H9 (cell line): ENCODE data around the gene AADAC. TPM values are rescaled to one million over a fixed set of nuclear protein-coding genes. Genes with fewer than 3 reads are reported as not detected.

ENCODE experiments used
- DNase-seq: peaks from one replicate; pipeline ENCODE4 v3.0.0-alpha.2; 2017
- H2AFZ ChIP-seq: one replicate; pipeline ENCODE4 v1.6.1; 2013; ENCODE audit warnings: mild to moderate bottlenecking, low read length, control low read depth, moderate library complexity
- H2AK5ac ChIP-seq: 2 replicates; pipeline ENCODE4 v1.6.1; 2013; ENCODE audit warnings: low read length, control low read depth, mixed read lengths; ENCODE audit not compliant: insufficient read length
- H2BK120ac ChIP-seq: one replicate; pipeline ENCODE4 v1.6.1; 2013; ENCODE audit warnings: low read depth, mild to moderate bottlenecking, low read length, control low read depth, inconsistent platforms; ENCODE audit not compliant: poor library complexity, severe bottlenecking
- H2BK12ac ChIP-seq: 2 replicates; pipeline ENCODE4 v1.6.1; 2013; ENCODE audit warnings: low read length, control low read depth, mixed read lengths, low read depth; ENCODE audit not compliant: insufficient read length
- H2BK15ac ChIP-seq: 2 replicates; pipeline ENCODE4 v1.6.1; 2013; ENCODE audit warnings: low read depth, low read length, control low read depth
- H2BK20ac ChIP-seq: one replicate; pipeline ENCODE4 v1.6.1; 2013; ENCODE audit warnings: low read depth, mild to moderate bottlenecking, low read length, control low read depth, inconsistent platforms; ENCODE audit not compliant: poor library complexity, severe bottlenecking
- H2BK5ac ChIP-seq: 2 replicates; pipeline ENCODE4 v1.6.1; 2013; ENCODE audit warnings: low read length, control low read depth, mixed read lengths; ENCODE audit not compliant: insufficient read length
- H3K14ac ChIP-seq: 2 replicates; pipeline ENCODE4 v1.6.1; 2013; ENCODE audit warnings: low read length, control low read depth; ENCODE audit not compliant: insufficient read depth
- H3K18ac ChIP-seq: 2 replicates; pipeline ENCODE4 v1.6.1; 2013; ENCODE audit warnings: low read depth, mild to moderate bottlenecking, mixed read lengths, low read length, control low read depth; ENCODE audit not compliant: insufficient read length
- H3K23ac ChIP-seq: 2 replicates; pipeline ENCODE4 v1.6.1; 2013; ENCODE audit warnings: low read length, control low read depth, mixed read lengths, low read depth; ENCODE audit not compliant: insufficient read length
- H3K23me2 ChIP-seq: 2 replicates; pipeline ENCODE4 v1.6.1; 2013; ENCODE audit warnings: low read depth, mild to moderate bottlenecking, mixed read lengths, low read length, control low read depth; ENCODE audit not compliant: insufficient read length, poor library complexity, severe bottlenecking
- H3K27ac ChIP-seq: 2 replicates; pipeline ENCODE4 v1.5.1; 2013; ENCODE audit warnings: low read length, control low read depth, mixed read lengths, low read depth; ENCODE audit not compliant: insufficient read length
- H3K27me3 ChIP-seq: 2 replicates; pipeline ENCODE4 v1.6.1; 2013; ENCODE audit warnings: low read length, control low read depth, inconsistent platforms; ENCODE audit not compliant: insufficient read depth
- H3K4ac ChIP-seq: 2 replicates; pipeline ENCODE4 v1.6.1; 2013; ENCODE audit warnings: low read depth, mild to moderate bottlenecking, control low read depth, inconsistent platforms, low read length, moderate library complexity
- H3K4me1 ChIP-seq: 2 replicates; pipeline ENCODE4 v1.6.1; 2013; ENCODE audit warnings: low read length, control low read depth, inconsistent platforms; ENCODE audit not compliant: insufficient read depth
- H3K4me2 ChIP-seq: 2 replicates; pipeline ENCODE4 v1.6.1; 2013; ENCODE audit warnings: low read length, control low read depth, mixed read lengths; ENCODE audit not compliant: insufficient read length, insufficient read depth
- H3K56ac ChIP-seq: 2 replicates; pipeline ENCODE4 v1.6.1; 2013; ENCODE audit warnings: low read depth, mild to moderate bottlenecking, mixed read lengths, low read length, control low read depth; ENCODE audit not compliant: insufficient read length
- H3K79me1 ChIP-seq: 2 replicates; pipeline ENCODE4 v1.6.1; 2013; ENCODE audit warnings: low read depth, mild to moderate bottlenecking, moderate library complexity, low read length, control low read depth, inconsistent platforms; ENCODE audit not compliant: insufficient read depth, poor library complexity, severe bottlenecking
- H3K79me2 ChIP-seq: 2 replicates; pipeline ENCODE4 v1.6.1; 2013; ENCODE audit warnings: low read length, control low read depth, inconsistent platforms; ENCODE audit not compliant: insufficient read depth
- H3K9ac ChIP-seq: 2 replicates; pipeline ENCODE4 v1.6.1; 2013; ENCODE audit warnings: low read length, control low read depth, mixed read lengths; ENCODE audit not compliant: insufficient read length; ENCODE audit errors: extremely low read depth
- H3K9me3 ChIP-seq: one replicate; pipeline ENCODE4 v1.6.1; 2013; ENCODE audit warnings: low read depth, low read length, inconsistent platforms; ENCODE audit not compliant: control insufficient read depth
- H3T11ph ChIP-seq: one replicate; pipeline ENCODE4 v1.6.1; 2013; ENCODE audit warnings: mild to moderate bottlenecking, low read length, control low read depth, inconsistent platforms
- H4K20me1 ChIP-seq: one replicate; pipeline ENCODE4 v1.6.1; 2013; ENCODE audit not compliant: control insufficient read depth, insufficient read length, insufficient read depth
- H4K5ac ChIP-seq: 2 replicates; pipeline ENCODE4 v1.6.1; 2013; ENCODE audit warnings: low read depth, mild to moderate bottlenecking, mixed read lengths, low read length, control low read depth; ENCODE audit not compliant: insufficient read length
- H4K8ac ChIP-seq: replicated peaks from 2 replicates; pipeline ENCODE4 v1.6.1; 2013; ENCODE audit warnings: low read length, control low read depth, mixed read lengths, low read depth; ENCODE audit not compliant: insufficient read length
- H4K91ac ChIP-seq: 2 replicates; pipeline ENCODE4 v1.6.1; 2013; ENCODE audit warnings: low read depth, mild to moderate bottlenecking, moderate library complexity, mixed read lengths, low read length, control low read depth; ENCODE audit not compliant: insufficient read length
- H3K27ac Mint-ChIP-seq, 3 experiments: 2 replicates in 2 of 3; 3 replicates in 1 of 3; pipeline ENCODE4 v1.8.0; 2020 to 2021; ENCODE audit warnings: mixed read lengths in 3 of 3, mild to moderate bottlenecking in 1 of 3, moderate library complexity in 1 of 3
- H3K27me3 Mint-ChIP-seq: 2 replicates; pipeline ENCODE4 v1.8.0; 2021; ENCODE audit warnings: low read depth, mild to moderate bottlenecking, moderate library complexity, mixed read lengths
- H3K36me3 Mint-ChIP-seq, 3 experiments: 2 replicates in 2 of 3; 3 replicates in 1 of 3; pipeline ENCODE4 v1.8.0; 2020 to 2021; ENCODE audit warnings: low read depth in 3 of 3, mixed read lengths in 3 of 3; ENCODE audit not compliant: insufficient read depth in 1 of 3
- H3K4me1 Mint-ChIP-seq, 2 experiments: 2 replicates each; pipeline ENCODE4 v1.8.0; 2020; ENCODE audit warnings: mixed read lengths in 2 of 2
- H3K4me3 Mint-ChIP-seq, 2 experiments: 2 replicates in 1 of 2; 3 replicates in 1 of 2; pipeline ENCODE4 v1.8.0; 2020 to 2021; ENCODE audit warnings: mild to moderate bottlenecking in 2 of 2, mixed read lengths in 2 of 2, moderate library complexity in 1 of 2
- H3K9me3 Mint-ChIP-seq, 2 experiments: 2 replicates in 1 of 2; 3 replicates in 1 of 2; pipeline ENCODE4 v1.8.0; 2020; ENCODE audit warnings: mild to moderate bottlenecking in 2 of 2, mixed read lengths in 2 of 2, moderate library complexity in 1 of 2
- WGBS: extraction: QIAGEN DNeasy Blood & Tissue Kit; methylation state at CpG from one replicate; pipeline ENCODE4 v1.1.7; 2013; ENCODE audit warnings: missing lambda C conversion rate, low lambda C conversion rate, mixed read lengths; ENCODE audit not compliant: insufficient read length; ENCODE audit errors: extremely low coverage; 5-methylcytosine and 5-hydroxymethylcytosine counted together
- total RNA-seq: library from RNA; stranded (reverse); gene quantifications from 2 replicates; pipeline ENCODE4 v1.2.1, GENCODE V29; 2021
- TF ChIP-seq, protein P1 (sequence below): fragments of 200-600 bp; sonication (generic); conservative IDR thresholded peaks from 3 replicates; pipeline ENCODE4 v1.8.0; 2021; ENCODE audit warnings: antibody characterized with exemption, mild to moderate bottlenecking

Gene AADAC
- total RNA-seq, 1 experiment from 2014 or later = not detected

DNA sequence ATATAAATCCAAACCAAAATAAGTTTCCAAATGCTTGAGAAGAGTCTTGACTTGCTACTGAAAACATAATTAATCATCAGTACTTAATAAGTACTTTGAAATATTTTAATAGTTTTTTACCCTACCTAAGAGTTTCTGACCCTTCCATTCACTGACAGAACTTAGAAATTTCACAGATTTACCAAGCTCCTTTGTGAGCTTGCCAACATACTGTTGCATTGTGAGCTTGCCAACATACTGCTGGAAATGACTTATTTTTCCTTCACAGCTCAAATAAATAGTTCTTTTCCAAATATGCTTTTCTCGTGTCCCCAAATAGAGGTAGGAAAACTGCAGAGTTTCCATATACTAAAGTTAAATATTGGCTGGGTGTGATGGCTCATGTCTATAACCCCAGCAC is 9.6 kb upstream of the AADAC start:
- Histone ChIP-seq H3K56ac (no peak overlapping the region), H3K23ac (no peak overlapping the region), H3K79me2 (no peaks in the 10 kb centered on the region), H4K5ac (no peak overlapping the region), H4K91ac (no peak overlapping the region), H3K18ac (no peak overlapping the region), H3K4me2 (no peak overlapping the region), H2BK12ac (no peak overlapping the region), H3T11ph (no peak overlapping the region), H3K4ac (no peak overlapping the region), H4K20me1 (no peaks in the 10 kb centered on the region), H2BK20ac (no peak overlapping the region), H3K27me3 (no peaks in the 10 kb centered on the region), H3K9me3 (no peaks in the 10 kb centered on the region), H2BK15ac (no peak overlapping the region), H2BK5ac (no peak overlapping the region), H4K8ac (no peak overlapping the region), H2AK5ac (no peak overlapping the region), H3K23me2 (no peaks in the 10 kb centered on the region), H2BK120ac (no peak overlapping the region), H3K79me1 (no peaks in the 10 kb centered on the region), H2AFZ (no peak overlapping the region), H3K4me1 (no peaks in the 10 kb centered on the region), H3K27ac (no peak overlapping the region), H3K14ac (no peak overlapping the region), H3K9ac (no peak overlapping the region)
- H3K9me3 Mint-ChIP-seq = peaks cover 10 to 17% of the 10 kb centered on the region in 2 experiments
- WGBS = no CpG with 5 or more reads among the region's 1 CpG
- no peak for DNase-seq
- TF ChIP-seq, protein P1, sequence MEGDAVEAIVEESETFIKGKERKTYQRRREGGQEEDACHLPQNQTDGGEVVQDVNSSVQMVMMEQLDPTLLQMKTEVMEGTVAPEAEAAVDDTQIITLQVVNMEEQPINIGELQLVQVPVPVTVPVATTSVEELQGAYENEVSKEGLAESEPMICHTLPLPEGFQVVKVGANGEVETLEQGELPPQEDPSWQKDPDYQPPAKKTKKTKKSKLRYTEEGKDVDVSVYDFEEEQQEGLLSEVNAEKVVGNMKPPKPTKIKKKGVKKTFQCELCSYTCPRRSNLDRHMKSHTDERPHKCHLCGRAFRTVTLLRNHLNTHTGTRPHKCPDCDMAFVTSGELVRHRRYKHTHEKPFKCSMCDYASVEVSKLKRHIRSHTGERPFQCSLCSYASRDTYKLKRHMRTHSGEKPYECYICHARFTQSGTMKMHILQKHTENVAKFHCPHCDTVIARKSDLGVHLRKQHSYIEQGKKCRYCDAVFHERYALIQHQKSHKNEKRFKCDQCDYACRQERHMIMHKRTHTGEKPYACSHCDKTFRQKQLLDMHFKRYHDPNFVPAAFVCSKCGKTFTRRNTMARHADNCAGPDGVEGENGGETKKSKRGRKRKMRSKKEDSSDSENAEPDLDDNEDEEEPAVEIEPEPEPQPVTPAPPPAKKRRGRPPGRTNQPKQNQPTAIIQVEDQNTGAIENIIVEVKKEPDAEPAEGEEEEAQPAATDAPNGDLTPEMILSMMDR = no peak
- no peak overlapping the region for H3K4me3 Mint-ChIP-seq
- peaks cover 4 to 14% (median 6%) of the 10 kb centered on the region in 3 experiments; a peak in 5 of 7 replicates for H3K36me3 Mint-ChIP-seq
- H3K27me3 Mint-ChIP-seq = no peaks in the 10 kb centered on the region
- no peaks in the 10 kb centered on the region for H3K4me1 Mint-ChIP-seq
- no peak overlapping the region for H3K27ac Mint-ChIP-seq
